ENCODE measurements around the gene MISP3.

Gene MISP3

DNA sequence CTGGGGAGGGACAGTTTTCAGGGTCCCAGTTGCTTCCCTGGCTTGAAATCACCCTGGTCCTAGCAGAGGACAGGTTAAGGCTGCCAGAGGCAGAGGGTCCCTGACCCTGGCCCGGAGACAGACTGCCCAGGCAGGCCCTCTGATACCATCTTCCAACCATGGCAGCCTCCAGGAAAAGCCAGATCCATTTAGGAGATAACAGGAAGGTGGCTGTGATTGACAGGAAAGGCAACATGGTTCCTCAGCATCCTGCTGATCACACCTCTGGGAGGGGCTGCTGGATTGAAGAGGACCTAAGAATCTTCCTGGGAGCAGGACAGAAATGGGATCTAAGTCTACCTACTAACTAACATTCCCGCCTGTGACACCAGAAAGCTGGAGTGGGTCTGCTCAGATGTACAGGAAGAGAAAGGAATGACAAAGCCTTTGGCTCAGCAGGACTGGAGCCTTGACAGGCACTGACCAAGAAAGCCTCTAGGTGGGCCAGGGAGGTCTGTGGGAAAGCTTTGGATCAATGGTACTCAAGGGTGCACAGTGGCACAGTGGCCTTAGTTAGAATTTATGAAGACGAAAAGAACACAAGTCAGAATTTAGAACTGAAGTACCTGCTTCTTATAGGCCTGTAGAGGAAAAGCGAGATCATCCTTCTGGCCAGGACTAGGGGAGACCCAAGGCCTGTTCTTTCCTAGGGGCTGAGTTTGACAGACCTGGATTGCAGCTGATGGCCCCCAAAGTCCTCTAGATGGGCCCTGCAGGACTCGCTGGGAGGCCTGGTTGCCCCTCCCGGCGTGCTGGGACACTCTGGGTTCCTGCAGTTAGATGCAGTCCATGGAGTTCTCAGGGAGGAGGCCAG lies 47.3 kb downstream of the MISP3 start:
- H3K36me3 ChIP-seq (ENCODE audit: insufficient read depth, low read length) = no peaks in the 10 kb centered on the region
- H3K9me3 ChIP-seq (ENCODE audit: low read length) = no peaks in the 10 kb centered on the region
- no peak overlapping the region for H3K4me3 ChIP-seq (ENCODE audit: low read depth in 1 of 2, low read length in 2 of 2)
- peaks cover 34% of the 10 kb centered on the region for H3K4me1 ChIP-seq (ENCODE audit: insufficient read depth, low read length)
- H3K27ac ChIP-seq (ENCODE audit: low read depth, low read length) = peak overlapping the region; percentile 91
- H3K9ac ChIP-seq (ENCODE audit: low read length) = no peak overlapping the region
- H3K27me3 ChIP-seq (ENCODE audit: control insufficient read depth in 1 of 2, insufficient read depth in 2 of 2, low read length in 2 of 2) = no peaks in the 10 kb centered on the region

DNA sequence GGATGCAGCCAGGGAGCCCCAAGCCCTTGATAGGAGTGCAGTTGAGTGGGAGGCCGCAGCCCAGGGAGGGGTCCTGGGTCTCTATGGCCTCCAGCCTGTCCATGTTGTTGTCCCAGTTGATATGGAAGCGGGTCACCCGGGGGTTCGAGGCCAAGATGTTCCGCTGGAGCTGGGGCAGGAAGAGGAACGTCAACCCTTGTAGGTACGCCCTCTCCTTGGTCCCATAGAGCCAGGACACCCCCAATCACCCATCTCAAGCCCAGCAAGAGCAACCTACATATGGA lies 47.9 kb downstream of the MISP3 start:
- no peaks in the 10 kb centered on the region for H3K9me3 ChIP-seq (ENCODE audit: low read length)
- no peak overlapping the region for H3K9ac ChIP-seq (ENCODE audit: low read length)
- H3K27me3 ChIP-seq (ENCODE audit: control insufficient read depth in 1 of 2, insufficient read depth in 2 of 2, low read length in 2 of 2) = no peaks in the 10 kb centered on the region
- no peaks in the 10 kb centered on the region for H3K36me3 ChIP-seq (ENCODE audit: insufficient read depth, low read length)
- peaks cover 32% of the 10 kb centered on the region for H3K4me1 ChIP-seq (ENCODE audit: insufficient read depth, low read length)
- H3K4me3 ChIP-seq (ENCODE audit: low read depth in 1 of 2, low read length in 2 of 2) = no peak overlapping the region
- H3K27ac ChIP-seq (ENCODE audit: low read depth, low read length) = no peak overlapping the region

DNA sequence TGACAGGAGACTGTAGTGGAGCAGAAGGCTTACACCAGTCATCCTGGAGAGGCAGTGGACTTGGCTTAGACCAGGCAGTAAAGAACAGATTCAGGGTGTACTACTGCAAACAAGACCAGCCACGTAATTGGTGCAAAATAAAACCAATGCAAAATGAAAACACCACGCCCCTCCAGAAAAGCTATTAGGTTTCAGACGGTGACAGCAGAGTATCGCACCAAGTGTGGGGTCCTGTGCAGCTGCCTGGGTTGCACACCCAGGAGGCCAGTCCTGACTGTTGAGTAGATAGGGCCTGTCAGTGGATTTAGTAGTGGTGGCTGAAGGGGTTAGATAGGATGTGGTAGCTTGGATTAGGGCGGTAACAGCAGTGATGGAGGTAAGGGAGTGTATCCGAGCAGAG lies 50.3 kb downstream of the MISP3 start:
- Histone ChIP-seq H3K27me3 (ENCODE audit: control insufficient read depth in 1 of 2, insufficient read depth in 2 of 2, low read length in 2 of 2) (no peaks in the 10 kb centered on the region), H3K36me3 (ENCODE audit: insufficient read depth, low read length) (no peaks in the 10 kb centered on the region), H3K27ac (ENCODE audit: low read depth, low read length) (no peak overlapping the region), H3K4me3 (ENCODE audit: low read depth in 1 of 2, low read length in 2 of 2) (no peak overlapping the region), H3K4me1 (ENCODE audit: insufficient read depth, low read length) (peaks cover 17% of the 10 kb centered on the region), H3K9ac (ENCODE audit: low read length) (no peak overlapping the region), H3K9me3 (ENCODE audit: low read length) (no peaks in the 10 kb centered on the region)
